Erythroblast (primary cell): ENCODE measurements around the gene FGF6.

ENCODE experiments used
- GATA1 ChIP-seq: IDR thresholded peaks from 2 replicates; pipeline ENCODE4 v1.6.1; 2011; ENCODE audit warnings: low read depth, mild to moderate bottlenecking, control low read depth, low read length, moderate library complexity
- POLR2A ChIP-seq: IDR thresholded peaks from 2 replicates; pipeline ENCODE4 v1.6.1; 2011; ENCODE audit warnings: mild to moderate bottlenecking, low read length

- no peak for TF ChIP-seq POLR2A
- TF ChIP-seq GATA1: no peak
These were observed 12.5 kb downstream of the FGF6 start for GRCh38 chr12:4432878-4433744.
